Measurements from ENCODE around the gene BTG4.

The BTG4 gene

GRCh38 chr11:111559800-111560464 lies 47.7 kb upstream of the BTG4 start:
- peaks cover 26% of the 10 kb centered on the region for H3K4me1 ChIP-seq (ENCODE audit: low read length)

GRCh38 chr11:111557425-111558111 lies 45.4 kb upstream of the BTG4 start:
- peaks cover 21% of the 10 kb centered on the region for H3K4me1 ChIP-seq (ENCODE audit: low read length)
- peaks cover 10% of the 10 kb centered on the region; the same call in 1 of the 2 replicates for H3K9me3 ChIP-seq (ENCODE audit: insufficient read depth, low read length)
- no peak overlapping the region for H3K4me3 ChIP-seq (ENCODE audit: low read length)
- no peak overlapping the region for H3K27ac ChIP-seq (ENCODE audit: low read length)
- no peaks in the 10 kb centered on the region for H3K27me3 ChIP-seq (ENCODE audit: low read depth, low read length)
- no peak overlapping the region for H3K4me2 ChIP-seq (ENCODE audit: low read length)
- H3K79me2 ChIP-seq (ENCODE audit: low read length), result no peaks in the 10 kb centered on the region
- H4K20me1 ChIP-seq (ENCODE audit: insufficient read depth, low read length), result no peaks in the 10 kb centered on the region
- no peaks in the 10 kb centered on the region for H3K36me3 ChIP-seq (replicated peaks; ENCODE audit: low read depth, low read length)
- no peak overlapping the region for H3K9ac ChIP-seq (ENCODE audit: low read length)
- TF ChIP-seq EZH2phosphoT487 (IDR thresholded peaks at IDR 0.05; ENCODE audit: low read depth) (no peak), CTCF (IDR thresholded peaks at IDR 0.05; ENCODE audit: low read depth, low read length) (no peak)
- H2AFZ ChIP-seq (ENCODE audit: low read depth, low read length), result no peak overlapping the region

More at GRCh38 chr11:111559800-111560464, 47.7 kb upstream of the BTG4 start:
- no peak overlapping the region for H3K27ac ChIP-seq (ENCODE audit: low read length)
- H3K79me2 ChIP-seq (ENCODE audit: low read length), result no peaks in the 10 kb centered on the region
- no peak overlapping the region for H3K9ac ChIP-seq (ENCODE audit: low read length)
- 0 out of 2 replicates have a peak, but pooled peaks cover 7% of the 10 kb centered on the region for H3K27me3 ChIP-seq (ENCODE audit: low read depth, low read length)
- peaks cover 10% of the 10 kb centered on the region; the same call in 1 of the 2 replicates for H3K9me3 ChIP-seq (ENCODE audit: insufficient read depth, low read length)
- no peak overlapping the region for H3K4me3 ChIP-seq (ENCODE audit: low read length)
- H2AFZ ChIP-seq (ENCODE audit: low read depth, low read length), result no peak overlapping the region
- TF ChIP-seq EZH2phosphoT487 (IDR thresholded peaks at IDR 0.05; ENCODE audit: low read depth) (no peak), CTCF (IDR thresholded peaks at IDR 0.05; ENCODE audit: low read depth, low read length) (no peak)
- H4K20me1 ChIP-seq (ENCODE audit: insufficient read depth, low read length), result no peaks in the 10 kb centered on the region
- no peaks in the 10 kb centered on the region for H3K36me3 ChIP-seq (replicated peaks; ENCODE audit: low read depth, low read length)
- H3K4me2 ChIP-seq (ENCODE audit: low read length), result no peak overlapping the region

GRCh38 chr11:111555255-111555654 lies 43.1 kb upstream of the BTG4 start:
- H3K4me1 ChIP-seq (ENCODE audit: low read length), result peaks cover 23% of the 10 kb centered on the region
- no peaks in the 10 kb centered on the region for H3K36me3 ChIP-seq (replicated peaks; ENCODE audit: low read depth, low read length)
- peaks cover 10% of the 10 kb centered on the region; the same call in 1 of the 2 replicates for H3K9me3 ChIP-seq (ENCODE audit: insufficient read depth, low read length)
- peak overlapping the region; percentile 26 for H3K4me2 ChIP-seq (ENCODE audit: low read length)
- no peaks in the 10 kb centered on the region for H4K20me1 ChIP-seq (ENCODE audit: insufficient read depth, low read length)
- H2AFZ ChIP-seq (ENCODE audit: low read depth, low read length), result no peak overlapping the region
- TF ChIP-seq EZH2phosphoT487 (IDR thresholded peaks at IDR 0.05; ENCODE audit: low read depth) (no peak), CTCF (IDR thresholded peaks at IDR 0.05; ENCODE audit: low read depth, low read length) (no peak)
- no peaks in the 10 kb centered on the region for H3K27me3 ChIP-seq (ENCODE audit: low read depth, low read length)
- no peak overlapping the region for H3K4me3 ChIP-seq (ENCODE audit: low read length)
- no peaks in the 10 kb centered on the region for H3K79me2 ChIP-seq (ENCODE audit: low read length)
- H3K27ac ChIP-seq (ENCODE audit: low read length), result no peak overlapping the region
- H3K9ac ChIP-seq (ENCODE audit: low read length), result no peak overlapping the region

- H3K27me3 ChIP-seq (ENCODE audit: low read depth, low read length), result no peaks in the 10 kb centered on the region
- no peaks in the 10 kb centered on the region for H3K79me2 ChIP-seq (ENCODE audit: low read length)
- no peaks in the 10 kb centered on the region for H4K20me1 ChIP-seq (ENCODE audit: insufficient read depth, low read length)
- H3K4me1 ChIP-seq (ENCODE audit: low read length), result peaks cover 31% of the 10 kb centered on the region
- H3K36me3 ChIP-seq (replicated peaks; ENCODE audit: low read depth, low read length), result no peaks in the 10 kb centered on the region
- TF ChIP-seq CTCF (IDR thresholded peaks at IDR 0.05; ENCODE audit: low read depth, low read length), result no peak
- TF ChIP-seq EZH2phosphoT487 (IDR thresholded peaks at IDR 0.05; ENCODE audit: low read depth), result no peak
- no peak overlapping the region for H2AFZ ChIP-seq (ENCODE audit: low read depth, low read length)
- H3K9ac ChIP-seq (ENCODE audit: low read length), result no peak overlapping the region
- H3K27ac ChIP-seq (ENCODE audit: low read length), result no peak overlapping the region
- no peak overlapping the region for H3K4me3 ChIP-seq (ENCODE audit: low read length)
- no peak overlapping the region for H3K4me2 ChIP-seq (ENCODE audit: low read length)
- peaks cover 10% of the 10 kb centered on the region; the same call in 1 of the 2 replicates for H3K9me3 ChIP-seq (ENCODE audit: insufficient read depth, low read length)
These were observed 42.3 kb upstream of the BTG4 start for GRCh38 chr11:111554532-111554931.
